Measurements from ENCODE around the gene PPID.
"Not testable (repeated sequence)": the region's sequence is repeated elsewhere in the genome, so short reads cannot be mapped to it uniquely, and the experiment has no call there.

PPID gene

DNA sequence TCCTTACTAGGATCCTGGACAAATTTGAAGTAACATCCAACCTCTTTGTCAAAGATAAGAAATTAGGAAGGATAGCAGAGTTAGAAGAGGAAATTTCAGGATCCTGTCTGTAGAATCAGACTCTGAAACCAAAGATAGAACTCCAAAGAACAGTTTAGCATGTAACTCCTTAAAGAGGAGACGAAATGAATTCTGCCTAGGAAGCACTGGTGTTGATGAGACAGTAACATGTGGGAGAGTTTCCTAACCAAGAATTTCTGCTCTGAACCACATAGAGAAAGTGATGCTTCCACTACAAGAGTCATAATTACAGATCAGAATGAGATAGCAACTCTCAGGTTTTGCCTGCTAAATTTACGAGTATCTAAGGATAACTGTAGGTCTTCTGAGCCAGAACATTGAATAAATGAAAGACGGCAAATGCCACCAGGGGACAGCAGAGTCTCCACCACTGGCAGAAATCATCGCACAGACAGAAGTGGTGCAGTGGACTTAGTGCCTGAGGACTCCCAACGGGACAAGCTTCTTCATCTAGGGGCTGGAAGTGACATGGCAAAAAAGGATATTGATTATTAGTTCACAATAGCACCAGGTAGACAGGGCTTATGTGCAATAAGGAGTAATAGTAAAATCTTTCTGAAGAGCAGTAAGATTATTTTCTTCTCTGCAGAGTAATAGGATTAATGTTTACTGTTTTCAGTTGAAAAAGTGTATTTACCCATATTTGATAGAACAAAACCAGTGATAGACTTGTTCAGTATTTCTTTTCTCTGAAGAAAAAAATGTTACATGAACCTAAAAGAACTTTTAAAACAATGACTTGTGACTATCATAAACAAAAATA, 6.7 kb upstream of the PPID start:
- peak; percentile 51 for DNase-seq

DNA sequence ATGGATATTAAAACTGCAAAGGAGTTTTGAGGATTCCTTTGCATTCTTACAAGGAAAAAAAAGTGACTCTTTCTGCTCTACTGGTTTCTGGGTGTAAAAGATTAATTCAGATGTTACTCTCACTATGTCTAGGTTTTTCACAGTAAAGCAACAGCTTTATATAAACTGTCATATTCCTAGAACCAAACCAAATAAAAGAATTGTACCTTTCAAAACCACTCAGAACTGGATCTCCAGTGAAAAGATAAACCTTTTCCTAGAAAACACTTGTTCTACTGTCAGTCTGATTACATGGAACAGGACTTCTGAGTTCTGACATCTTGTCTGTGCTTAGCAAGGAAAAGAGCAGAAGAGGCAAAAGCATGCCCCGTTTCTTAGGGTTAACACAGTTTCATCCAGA, 5.0 kb upstream of the PPID start:
- DNase-seq, result no peak

DNA sequence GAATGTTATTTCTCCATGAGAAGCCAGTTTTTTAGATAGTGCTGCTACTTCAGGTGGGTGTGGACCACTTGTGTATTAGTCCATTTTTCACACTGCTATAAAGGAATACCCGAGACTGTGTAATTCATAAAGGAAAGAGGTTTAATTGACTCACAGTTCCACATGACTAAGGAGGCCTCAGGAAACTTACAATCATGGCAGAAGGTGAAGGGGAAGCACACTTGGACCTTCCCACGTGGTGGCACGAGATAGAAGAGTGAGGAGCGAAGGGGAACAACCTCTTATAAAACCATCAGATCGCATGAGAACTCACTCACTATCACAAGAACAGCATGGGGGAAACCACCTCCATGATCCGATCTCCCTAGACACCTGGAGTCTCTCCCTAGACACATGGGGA, 3.4 kb upstream of the PPID start:
- no peak for DNase-seq

DNA sequence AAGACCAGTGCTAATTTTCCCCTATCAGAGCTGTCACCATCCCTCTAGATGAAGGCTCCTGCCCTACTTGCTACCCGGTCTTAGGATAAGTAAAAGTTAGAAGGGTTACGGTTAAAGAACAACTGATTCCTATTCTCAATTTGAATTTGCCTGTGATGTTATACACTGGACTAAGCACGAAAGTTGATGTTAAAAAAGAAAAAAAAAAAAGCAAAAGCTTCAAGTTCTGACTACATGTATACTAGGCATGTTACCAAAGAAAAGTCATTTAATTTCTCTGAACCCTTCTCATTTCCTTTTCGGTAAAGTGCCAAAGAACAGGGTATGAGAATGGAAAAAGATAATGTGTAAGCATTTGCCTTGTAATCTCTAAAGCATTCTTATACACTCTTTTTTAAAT, 1.4 kb upstream of the PPID start:
- no peak for DNase-seq

DNA sequence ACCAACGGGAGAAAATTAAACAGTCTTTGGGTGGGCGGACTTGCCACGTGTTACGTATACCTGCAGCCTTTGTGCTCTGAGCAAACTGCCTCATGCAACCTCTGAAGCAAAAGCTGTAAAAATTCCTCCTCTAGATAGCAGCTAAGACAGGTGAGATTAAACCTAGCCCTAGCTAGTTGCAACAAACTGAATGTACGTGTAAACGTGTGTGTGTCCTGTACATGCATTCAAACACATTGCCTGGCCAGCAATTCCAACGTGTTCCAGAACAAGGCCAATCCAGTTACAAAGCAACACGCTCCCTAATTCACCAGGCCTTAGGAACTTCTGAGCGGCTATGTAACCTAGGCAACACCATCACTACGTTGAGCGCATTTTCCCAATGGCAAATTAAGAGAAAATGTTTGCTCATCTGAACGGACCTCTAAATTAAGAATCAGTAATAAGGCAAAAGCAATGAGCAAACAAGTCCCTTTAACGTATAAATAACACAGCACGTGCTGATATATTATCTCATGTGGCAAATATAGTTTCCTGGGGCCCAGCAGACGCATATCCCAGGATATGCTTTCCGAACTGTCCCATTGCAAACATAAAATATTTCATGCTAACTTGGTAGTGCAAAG, 792 bp downstream of the PPID start:
- DNase-seq, result peak; percentile 35

DNA sequence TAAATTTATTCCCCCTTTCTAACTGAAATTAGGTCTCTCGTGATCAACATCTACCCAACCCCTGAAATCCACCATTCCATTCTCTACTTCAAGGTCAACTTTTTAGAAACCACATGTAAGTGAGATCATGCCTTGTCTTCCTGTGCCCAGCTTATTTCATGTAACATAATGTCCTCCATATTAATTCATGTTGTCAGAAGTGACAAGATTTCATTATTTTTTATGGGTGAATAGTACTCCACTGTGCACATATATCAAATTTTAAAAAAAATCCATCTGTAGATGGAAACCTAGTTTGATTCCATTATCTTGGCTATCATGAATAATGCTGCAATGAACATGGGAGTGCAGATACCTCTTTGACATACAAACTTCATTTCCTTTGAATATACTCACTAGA, 1.5 kb downstream of the PPID start:
- no peak for DNase-seq

DNA sequence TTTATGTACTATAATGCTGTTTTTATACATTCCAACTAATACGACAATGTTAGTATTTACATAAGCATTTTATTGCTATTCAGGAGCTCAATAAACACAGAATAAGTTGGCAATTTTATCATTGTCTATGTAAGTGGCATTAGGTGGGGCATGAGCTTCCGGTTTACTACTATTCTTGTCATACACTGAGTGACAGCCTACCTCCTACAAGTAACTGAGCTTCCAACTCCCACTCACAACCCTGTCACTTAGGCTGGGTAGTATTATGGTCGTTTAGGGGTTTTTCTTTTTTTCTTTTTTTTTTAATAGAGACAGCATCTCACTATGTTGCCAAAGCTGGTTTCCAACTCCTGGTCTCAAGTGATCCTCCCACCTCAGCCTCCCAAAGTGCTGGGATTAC, 7.4 kb downstream of the PPID start:
- DNase-seq, result no peak

DNA sequence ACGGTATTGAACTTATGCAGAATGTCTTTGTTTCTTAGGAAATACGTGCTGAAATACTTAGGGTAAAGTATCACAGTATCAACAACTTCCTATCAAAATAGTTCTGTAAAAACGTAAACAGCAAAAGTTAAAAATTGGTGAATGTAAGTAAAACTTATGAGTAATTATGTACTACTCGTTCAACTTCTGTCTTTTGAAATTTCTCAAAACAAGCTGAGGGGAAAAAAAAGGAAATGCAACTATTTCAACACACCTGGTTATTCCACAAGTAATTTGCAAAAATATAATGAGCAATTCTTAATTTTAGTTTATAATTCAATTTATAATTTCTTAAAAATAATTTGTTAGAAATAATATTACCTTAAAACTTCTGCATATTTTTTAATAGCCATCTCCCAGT, 8.3 kb downstream of the PPID start:
- no peak for DNase-seq

DNA sequence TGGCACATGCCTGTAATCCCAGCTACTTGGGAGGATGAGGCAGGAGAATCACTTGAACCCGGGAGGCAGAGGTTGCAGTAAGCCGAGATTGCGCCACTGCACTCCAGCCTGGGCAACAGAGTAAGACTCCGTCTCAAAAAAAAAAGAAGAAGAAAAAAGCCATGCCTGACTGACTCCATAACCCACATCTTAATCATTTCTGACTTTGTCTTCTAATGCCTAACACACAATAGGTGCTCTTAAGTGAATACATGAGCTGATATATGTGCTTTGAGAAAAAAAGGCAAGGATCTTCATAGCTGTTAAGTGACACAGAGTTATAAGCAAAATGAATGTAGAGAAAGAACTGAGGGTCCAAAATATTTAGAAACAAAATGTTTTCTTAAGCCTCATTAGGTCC, 10.6 kb downstream of the PPID start:
- not testable (repeated sequence) for DNase-seq

DNA sequence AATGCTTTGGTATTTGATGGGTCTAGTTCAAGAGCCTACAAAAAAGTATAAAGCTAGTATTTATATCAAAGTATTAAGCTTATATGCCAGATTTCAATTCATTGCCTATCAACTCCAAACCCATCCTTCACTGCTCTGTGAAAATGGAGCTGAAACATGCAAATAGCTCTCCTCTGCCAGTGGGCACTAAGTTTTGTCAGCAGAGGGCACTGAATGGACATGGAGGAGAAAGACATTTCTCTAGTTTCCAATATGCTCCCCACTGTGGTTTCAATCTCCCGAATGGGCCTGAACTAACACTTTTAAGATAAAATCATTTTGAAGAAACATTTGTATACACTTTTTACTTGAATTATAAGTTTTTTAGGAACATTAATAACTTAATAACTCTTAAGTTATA, 12.4 kb downstream of the PPID start:
- DNase-seq, result no peak

DNA sequence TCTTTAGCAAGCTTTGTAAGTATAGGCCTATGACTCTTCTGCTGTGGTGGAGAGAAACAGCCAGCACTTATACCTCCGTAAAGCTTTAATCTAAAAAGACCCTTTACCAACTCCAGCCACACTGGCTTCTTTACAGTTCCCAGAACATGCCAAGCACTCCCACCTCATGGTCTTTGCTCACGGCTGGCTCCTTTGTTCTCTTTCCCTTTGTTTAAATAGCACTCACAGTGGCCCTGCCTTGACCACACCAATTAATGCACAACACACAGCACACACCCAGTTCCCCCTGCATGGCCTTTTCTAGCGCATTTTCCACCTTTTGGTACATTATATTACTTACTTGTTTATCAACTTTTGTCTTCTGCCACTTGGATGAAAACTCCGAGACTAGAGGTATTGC, 18.9 kb downstream of the PPID start:
- no peak for DNase-seq

DNA sequence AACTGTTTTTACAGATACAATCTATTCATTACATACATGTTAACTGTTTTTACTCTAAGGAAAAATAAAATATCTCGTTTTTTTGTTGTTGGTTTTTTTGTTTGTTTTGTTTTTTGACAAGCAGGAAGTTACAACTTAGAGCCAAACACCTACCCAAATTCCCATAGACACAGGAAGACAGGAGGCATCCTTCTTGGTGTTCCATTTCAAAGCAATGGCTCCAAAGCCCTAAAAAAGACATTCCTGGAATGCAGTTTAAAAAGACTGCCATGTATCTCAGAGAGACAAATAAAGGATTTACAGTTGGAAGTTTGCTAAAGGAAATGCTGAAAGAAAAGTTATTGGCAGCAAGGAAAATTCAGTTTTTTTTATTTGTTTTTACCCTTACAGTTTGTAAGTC, 34.4 kb downstream of the PPID start:
- no peak for DNase-seq

DNA sequence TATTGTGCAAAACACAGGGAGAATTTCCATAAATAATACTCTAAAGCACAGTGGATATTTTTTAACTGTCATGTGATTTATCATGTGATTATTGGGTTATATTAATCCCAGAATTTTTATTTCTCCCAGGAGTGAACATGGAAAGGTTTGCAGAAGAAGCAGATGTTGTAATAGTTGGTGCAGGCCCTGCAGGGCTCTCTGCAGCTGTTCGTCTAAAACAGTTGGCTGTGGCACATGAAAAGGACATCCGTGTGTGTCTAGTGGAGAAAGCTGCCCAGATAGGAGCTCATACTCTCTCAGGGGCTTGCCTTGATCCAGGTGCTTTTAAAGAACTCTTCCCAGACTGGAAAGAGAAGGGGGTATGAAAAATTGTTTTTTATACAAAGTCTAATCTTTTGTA, 41.1 kb downstream of the PPID start:
- peak; percentile 38 for DNase-seq

DNA sequence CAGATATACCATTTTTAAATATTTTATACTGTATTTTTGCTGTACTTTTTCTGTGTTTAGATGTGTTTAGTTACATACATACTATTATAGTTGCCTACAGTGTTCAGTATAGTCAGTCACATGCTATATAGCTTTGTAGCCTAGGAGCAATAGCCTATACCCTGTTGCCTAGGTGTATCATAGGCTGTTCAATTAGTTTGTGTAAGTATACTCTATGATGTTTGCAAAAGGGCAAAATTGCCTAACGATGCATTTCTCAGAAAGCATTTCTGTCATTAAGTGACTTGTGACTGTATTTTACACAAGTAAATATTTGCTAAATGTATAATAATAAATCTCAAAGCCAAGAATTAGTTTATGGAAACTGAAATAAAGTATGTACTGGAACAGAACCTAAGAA, 41.6 kb downstream of the PPID start:
- DNase-seq, result no peak

DNA sequence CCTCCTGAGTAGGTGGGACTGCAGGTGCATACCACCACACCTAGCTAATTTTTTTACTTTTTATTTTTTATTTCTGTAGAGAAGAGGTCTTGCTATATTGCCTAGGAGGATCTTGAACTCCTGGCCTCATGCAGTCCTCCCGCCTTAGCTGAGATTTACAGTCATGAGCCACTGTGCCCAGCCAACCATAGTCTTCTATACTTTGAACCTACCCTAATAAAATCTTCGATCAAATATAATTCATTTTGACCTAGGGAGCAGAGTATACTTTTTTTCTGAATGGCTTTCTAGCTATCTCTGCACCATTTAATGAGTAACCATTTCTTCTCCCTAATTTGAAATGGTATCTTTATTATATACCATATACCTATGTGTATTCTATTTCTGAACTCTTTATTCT, 44.4 kb downstream of the PPID start:
- no peak for DNase-seq

DNA sequence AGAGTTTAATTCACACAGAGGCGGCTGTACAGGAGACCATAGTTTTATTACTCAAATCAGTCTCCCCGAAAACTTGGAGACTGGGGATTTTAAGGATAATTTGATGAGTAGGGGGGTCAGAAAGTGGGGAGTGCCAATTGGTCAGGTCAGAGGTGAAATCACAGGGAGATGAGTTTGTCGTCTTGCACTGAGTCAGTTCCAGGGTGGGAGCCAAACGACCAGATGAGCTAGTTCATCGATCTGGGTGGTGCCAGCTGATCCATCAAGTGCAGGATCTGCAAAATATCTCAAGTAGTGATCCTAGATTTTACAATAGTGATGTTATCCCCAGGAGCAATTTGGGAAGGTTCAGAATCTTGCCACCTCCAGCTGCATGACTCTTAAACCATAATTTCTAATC, 47.1 kb downstream of the PPID start:
- no peak for DNase-seq

DNA sequence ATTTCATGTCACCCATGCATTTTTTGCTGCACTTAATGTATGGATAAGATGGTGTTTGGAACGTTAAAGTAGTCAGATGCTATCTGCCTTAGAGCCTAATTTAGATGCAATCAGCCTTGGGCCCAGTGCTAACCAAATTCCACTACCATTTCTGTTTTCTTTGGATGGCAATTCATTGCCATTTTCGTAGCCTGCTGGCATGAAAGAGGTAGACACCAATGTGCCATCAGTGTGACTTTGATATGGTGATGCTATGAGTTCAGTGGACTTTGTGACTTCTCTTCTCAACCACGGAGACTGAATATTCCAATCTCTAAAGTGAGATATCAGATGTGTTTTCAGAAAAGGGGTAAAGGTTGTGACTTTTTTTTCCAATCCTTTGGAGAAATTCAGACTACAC, 49.6 kb downstream of the PPID start:
- no peak for DNase-seq

DNA sequence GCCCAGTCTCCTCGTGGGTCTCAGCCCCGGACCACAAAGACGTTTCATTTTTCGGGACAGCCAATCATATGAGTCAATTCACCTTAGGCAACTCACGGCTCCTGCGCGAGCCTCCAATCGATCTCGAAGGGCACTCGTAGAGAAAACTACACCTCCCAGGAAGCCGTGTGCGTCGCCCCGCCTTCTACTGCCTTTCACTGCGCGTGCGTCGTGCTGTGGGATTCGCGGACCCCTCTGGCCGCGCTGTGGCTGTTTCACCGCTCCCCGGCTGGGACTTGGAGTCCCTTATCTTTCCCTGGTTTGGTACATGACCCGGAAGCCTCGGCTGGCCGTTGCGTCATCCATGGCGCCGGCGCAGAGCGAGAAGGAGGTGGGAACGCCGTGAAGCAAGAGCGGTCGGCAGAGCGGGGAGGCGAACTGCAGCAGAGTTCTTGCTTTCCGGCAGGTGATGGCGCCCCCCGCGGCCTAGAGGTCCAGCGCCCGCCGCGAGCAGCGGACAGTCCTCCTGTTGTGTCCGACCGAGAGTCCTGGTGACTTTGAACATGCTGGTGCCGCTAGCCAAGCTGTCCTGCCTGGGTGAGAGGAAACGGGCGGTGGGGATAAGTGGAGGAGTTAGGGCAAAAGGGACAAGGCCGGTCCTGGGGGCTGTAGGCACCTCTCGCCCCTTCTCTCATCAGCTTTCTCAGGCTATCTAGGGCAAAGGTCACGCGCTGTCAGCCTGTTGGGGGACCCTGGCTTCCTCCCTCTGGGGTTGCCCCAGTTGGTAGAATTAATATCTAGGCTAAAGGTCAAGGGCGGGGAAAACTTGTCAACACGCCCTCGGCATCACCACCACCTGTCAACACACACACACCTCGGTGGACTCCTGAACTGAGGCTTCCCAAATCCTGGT, 51.0 kb downstream of the PPID start, which contains the start of gene ETFDH:
Gene ETFDH (plus strand): TSS at position 382 of the 892 bp plus-strand sequence. CDS start 161 bp downstream, at position 543.
- peak; percentile 100 for DNase-seq

DNA sequence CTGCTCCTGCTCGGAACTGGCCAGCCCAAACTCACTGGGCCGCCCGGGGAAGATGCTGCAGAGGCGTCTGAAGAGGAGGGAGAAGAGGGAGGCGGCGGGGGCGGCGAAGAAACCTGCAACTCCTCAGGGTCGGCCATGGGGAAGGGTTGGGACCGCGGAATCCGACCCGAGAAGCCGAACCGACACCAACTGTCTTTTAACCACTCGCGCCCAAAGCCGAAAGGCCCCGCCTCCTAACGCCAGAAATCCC, 51.6 kb downstream of the PPID start, which contains the start of gene C4orf46:
Gene C4orf46 (minus strand): TSS at position 223 of the 250 bp plus-strand sequence. CDS start 86 bp downstream, at position 137.
- no peak for DNase-seq

DNA sequence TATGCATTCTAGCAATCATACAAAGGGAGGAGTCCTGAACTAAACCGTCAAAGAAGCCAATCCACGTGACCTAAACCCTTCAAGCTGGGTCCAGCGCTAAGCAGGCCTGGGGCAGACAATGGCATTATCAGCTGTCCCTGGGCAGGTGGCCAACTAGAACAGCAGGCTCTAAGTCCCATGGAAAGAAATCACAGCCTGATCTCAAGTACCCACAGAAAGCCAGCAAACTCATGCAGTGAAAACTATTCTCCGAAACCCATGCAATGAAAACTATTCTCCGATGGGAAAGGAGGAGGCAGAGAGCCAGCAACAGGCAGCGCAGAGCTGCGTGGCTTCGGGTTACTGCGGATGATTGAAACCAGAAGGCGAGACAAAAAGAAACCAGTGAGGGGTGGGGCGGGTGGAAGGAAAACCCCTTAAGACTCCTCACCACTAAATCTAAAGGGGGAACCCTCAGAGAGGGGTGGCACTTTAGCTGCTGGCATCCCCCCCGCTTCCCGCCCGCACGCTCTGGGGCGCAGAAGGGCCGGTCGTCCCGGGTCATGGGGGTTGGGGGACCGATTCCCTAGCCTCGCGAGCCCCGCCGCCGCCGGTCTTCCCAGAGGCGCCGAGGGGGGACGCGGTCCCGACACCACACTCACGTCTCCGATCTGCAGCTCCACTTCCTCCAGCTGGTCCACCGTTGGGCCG, 52.1 kb downstream of the PPID start:
- DNase-seq, result peak; percentile 88

DNA sequence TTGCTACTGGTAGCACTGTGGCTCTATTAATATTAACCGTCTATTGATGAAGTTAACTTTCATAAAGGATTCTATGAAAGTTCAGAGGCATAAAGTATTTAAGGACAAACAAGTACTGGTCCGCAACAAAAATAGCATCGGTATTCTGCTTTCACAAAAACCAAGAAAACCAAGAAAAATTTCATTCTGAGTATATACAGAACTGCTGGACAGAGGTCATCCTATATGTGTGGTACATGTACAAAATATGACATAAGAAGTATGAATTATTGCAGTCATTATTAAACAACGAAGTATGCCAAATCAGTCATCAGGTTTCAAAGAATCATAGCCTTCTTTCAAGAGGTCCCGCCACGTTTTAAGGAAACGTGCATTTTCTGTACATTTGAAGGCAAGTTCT, 53.9 kb downstream of the PPID start:
- no peak for DNase-seq

DNA sequence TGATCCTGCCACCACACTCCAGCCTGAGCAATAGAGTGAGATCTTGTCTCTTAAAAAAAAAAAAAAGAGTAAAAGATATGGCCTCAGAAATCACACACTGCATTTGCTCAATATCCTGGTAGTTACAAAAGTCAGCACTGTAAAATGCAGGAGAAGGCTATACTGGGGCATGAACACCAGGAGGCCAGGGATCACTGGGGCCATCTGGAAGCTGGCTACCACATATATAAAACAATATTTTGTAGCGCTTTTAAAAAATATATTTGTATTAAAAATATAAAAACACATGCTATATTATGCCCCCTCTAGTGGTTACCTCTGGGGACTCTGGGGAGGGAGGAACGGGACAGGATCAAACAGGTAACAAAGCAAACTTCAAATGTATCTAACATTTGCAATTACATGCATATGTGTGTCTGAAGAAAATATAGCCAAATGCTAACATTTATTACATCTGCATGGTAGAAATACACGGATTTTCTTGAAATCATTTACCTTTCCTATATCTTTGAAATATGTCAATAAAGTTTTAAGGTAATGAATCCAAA, 55.5 kb downstream of the PPID start:
- DNase-seq, result no peak

DNA sequence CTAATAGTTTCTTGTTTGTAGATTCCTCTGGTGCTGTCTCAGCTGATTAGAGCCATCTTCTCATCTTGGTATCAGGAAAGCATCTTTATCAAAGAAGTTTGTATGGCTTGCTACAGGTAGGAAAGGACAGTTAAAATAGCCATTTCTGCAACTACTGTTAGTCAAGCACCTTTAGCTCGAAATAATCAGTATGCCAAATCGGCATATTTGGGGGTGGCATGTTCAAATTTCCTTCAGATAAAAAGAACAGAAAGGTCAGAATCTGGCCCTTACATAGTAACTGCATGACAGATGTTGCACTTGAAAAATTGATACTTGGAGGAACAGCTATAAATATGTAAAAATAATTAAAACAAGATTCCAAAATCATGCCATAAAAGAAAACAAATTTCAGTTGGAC, 56.3 kb downstream of the PPID start:
- DNase-seq, result no peak

Measured in right hindlimb (tissue), 1 donor.